ENCODE results near the gene PIK3C2G. TPM values are rescaled to one million over a fixed set of nuclear protein-coding genes. Genes with fewer than 3 reads are reported as not detected.

The PIK3C2G gene
- total RNA-seq, 1 experiment from 2014 or later, result not detected

DNA sequence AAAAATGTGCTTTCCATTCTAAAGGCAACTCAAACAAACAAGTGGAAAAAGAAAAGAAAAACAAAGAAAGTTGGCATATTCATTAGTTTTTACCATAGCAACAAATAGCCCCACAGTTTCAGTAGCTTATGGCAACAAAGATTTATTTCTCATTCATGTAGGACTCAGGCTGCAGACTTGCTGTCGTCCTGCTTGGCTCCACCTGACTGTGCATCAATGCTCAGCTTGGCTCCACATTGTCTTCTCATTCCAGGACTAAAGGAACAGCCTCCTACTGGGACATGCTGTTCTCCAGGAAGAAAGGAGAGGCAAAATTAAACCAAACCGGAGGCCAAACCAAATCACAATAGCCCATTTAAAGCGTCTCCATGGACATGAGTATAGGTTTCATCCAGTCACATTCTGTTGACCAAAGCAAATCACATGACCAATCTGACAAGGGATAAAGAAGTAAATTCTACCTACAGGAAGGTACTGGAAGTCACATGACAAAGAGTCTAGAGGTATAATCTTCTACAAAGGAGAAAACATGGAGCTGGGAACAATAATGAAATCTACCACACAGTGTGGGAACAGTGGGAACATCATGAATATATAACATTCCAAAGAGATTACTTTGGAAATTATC is 222.5 kb downstream of the PIK3C2G start:
- no peak for DNase-seq
- BruUV-seq (replicated peaks), result no TSS peak
- Histone ChIP-seq H3K9me2 (replicated peaks; ENCODE audit: low read length) (no peaks in the 10 kb centered on the region), H4K20me1 (ENCODE audit: low read length) (no peaks in the 10 kb centered on the region), H3K4me2 (ENCODE audit: low read length) (no peak overlapping the region), H3K4me3 (ENCODE audit: low read length) (no peak overlapping the region), H3K27me3 (ENCODE audit: low read length) (no peaks in the 10 kb centered on the region), H3K36me3 (ENCODE audit: low read depth, low read length) (no peaks in the 10 kb centered on the region), H3F3A (ENCODE audit: low read length, unreplicated experiment) (no peaks in the 10 kb centered on the region), H3K79me2 (ENCODE audit: low read length) (no peaks in the 10 kb centered on the region), H3K9me3 (ENCODE audit: low read length) (no peaks in the 10 kb centered on the region), H3K27ac (ENCODE audit: low read length) (no peak overlapping the region), H3K9ac (ENCODE audit: low read length) (no peak overlapping the region), H2AFZ (ENCODE audit: low read length) (no peak overlapping the region), H3K4me1 (ENCODE audit: insufficient read depth, low read length) (no peaks in the 10 kb centered on the region)
- intact Hi-C loops (cut with micrococcal nuclease), result no loop called here
- no peak for TF ChIP-seq EZH2phosphoT487 (IDR thresholded peaks at IDR 0.05; ENCODE audit: borderline replicate concordance, low read length)
- TF ChIP-seq, protein P1, sequence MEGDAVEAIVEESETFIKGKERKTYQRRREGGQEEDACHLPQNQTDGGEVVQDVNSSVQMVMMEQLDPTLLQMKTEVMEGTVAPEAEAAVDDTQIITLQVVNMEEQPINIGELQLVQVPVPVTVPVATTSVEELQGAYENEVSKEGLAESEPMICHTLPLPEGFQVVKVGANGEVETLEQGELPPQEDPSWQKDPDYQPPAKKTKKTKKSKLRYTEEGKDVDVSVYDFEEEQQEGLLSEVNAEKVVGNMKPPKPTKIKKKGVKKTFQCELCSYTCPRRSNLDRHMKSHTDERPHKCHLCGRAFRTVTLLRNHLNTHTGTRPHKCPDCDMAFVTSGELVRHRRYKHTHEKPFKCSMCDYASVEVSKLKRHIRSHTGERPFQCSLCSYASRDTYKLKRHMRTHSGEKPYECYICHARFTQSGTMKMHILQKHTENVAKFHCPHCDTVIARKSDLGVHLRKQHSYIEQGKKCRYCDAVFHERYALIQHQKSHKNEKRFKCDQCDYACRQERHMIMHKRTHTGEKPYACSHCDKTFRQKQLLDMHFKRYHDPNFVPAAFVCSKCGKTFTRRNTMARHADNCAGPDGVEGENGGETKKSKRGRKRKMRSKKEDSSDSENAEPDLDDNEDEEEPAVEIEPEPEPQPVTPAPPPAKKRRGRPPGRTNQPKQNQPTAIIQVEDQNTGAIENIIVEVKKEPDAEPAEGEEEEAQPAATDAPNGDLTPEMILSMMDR (conservative IDR thresholded peaks at IDR 0.05; ENCODE audit: low read depth, low read length), result no peak
- no peak for TF ChIP-seq EZH2 (IDR thresholded peaks at IDR 0.05; ENCODE audit: low read length, unreplicated experiment)
- no peak for ATAC-seq
- ChIA-PET CTCF (no interaction called here), POLR2A (ENCODE audit: unreplicated experiment) (no interaction called here)

DNA sequence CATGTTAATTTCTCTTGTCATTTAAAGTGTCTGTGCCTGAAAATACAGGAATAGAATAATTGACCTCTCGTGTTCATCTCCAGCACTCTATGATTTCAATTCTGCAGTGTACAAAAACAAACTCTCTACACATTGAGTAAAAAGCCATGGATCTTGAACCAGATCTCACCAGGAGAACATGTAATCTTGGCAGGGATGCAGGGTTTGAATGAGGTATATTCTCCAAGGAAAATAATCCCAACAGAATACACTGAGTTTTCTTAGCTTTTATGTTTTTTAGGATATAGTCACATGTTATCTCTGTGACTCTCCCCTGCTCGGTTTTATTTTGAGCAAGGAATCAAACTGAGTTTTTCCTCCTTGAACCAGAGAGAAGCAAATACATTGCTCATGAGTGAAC is 224.7 kb downstream of the PIK3C2G start:
- ChIA-PET CTCF (no interaction called here), POLR2A (ENCODE audit: unreplicated experiment) (no interaction called here)
- H3K79me2 ChIP-seq (ENCODE audit: low read length), result no peaks in the 10 kb centered on the region
- intact Hi-C loops (cut with micrococcal nuclease), result no loop called here
- H3K9me2 ChIP-seq (replicated peaks; ENCODE audit: low read length), result no peaks in the 10 kb centered on the region
- ATAC-seq (no peak), DNase-seq (no peak)
- H4K20me1 ChIP-seq (ENCODE audit: low read length), result no peaks in the 10 kb centered on the region
- no TSS peak for BruUV-seq (replicated peaks)
- no peaks in the 10 kb centered on the region for H3K27me3 ChIP-seq (ENCODE audit: low read length)
- H2AFZ ChIP-seq (ENCODE audit: low read length), result no peak overlapping the region
- no peak overlapping the region for H3K4me3 ChIP-seq (ENCODE audit: low read length)
- TF ChIP-seq, protein P1 (conservative IDR thresholded peaks at IDR 0.05; ENCODE audit: low read depth, low read length), result no peak
- TF ChIP-seq EZH2 (IDR thresholded peaks at IDR 0.05; ENCODE audit: low read length, unreplicated experiment), result no peak
- no peak for TF ChIP-seq EZH2phosphoT487 (IDR thresholded peaks at IDR 0.05; ENCODE audit: borderline replicate concordance, low read length)
- H3F3A ChIP-seq (ENCODE audit: low read length, unreplicated experiment), result no peaks in the 10 kb centered on the region
- H3K27ac ChIP-seq (ENCODE audit: low read length), result no peak overlapping the region
- no peak overlapping the region for H3K9ac ChIP-seq (ENCODE audit: low read length)
- H3K9me3 ChIP-seq (ENCODE audit: low read length), result no peaks in the 10 kb centered on the region
- no peaks in the 10 kb centered on the region for H3K36me3 ChIP-seq (ENCODE audit: low read depth, low read length)
- no peaks in the 10 kb centered on the region for H3K4me1 ChIP-seq (ENCODE audit: insufficient read depth, low read length)
- no peak overlapping the region for H3K4me2 ChIP-seq (ENCODE audit: low read length)

DNA sequence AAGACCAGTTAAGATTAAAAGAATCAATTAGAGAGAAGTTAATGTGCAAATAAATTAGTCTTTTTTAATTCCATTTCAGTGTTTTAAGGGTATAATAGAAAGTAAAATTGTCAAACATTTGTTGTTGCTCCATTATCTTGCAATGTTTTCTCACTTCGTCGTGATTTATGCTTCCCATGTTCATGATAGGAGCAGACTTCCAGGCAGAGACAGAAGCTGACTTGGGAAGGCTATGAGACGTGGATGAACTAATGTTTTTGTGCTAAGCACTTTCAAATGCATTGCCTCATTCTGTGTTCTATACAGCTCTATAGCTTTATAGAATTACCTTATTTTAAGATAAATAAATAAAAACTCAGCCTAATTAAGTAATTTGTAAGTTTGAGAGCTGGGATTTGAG is 226.2 kb downstream of the PIK3C2G start:
- H3F3A ChIP-seq (ENCODE audit: low read length, unreplicated experiment), result no peaks in the 10 kb centered on the region
- no peak for ATAC-seq
- no peak overlapping the region for H3K9ac ChIP-seq (ENCODE audit: low read length)
- no peak for DNase-seq
- no peaks in the 10 kb centered on the region for H4K20me1 ChIP-seq (ENCODE audit: low read length)
- intact Hi-C loops (cut with micrococcal nuclease), result no loop called here
- H3K27me3 ChIP-seq (ENCODE audit: low read length), result no peaks in the 10 kb centered on the region
- no peaks in the 10 kb centered on the region for H3K9me2 ChIP-seq (replicated peaks; ENCODE audit: low read length)
- ChIA-PET POLR2A (ENCODE audit: unreplicated experiment) (no interaction called here), CTCF (no interaction called here)
- TF ChIP-seq, protein P1 (conservative IDR thresholded peaks at IDR 0.05; ENCODE audit: low read depth, low read length), result no peak
- TF ChIP-seq EZH2 (IDR thresholded peaks at IDR 0.05; ENCODE audit: low read length, unreplicated experiment) (no peak), EZH2phosphoT487 (IDR thresholded peaks at IDR 0.05; ENCODE audit: borderline replicate concordance, low read length) (no peak)
- BruUV-seq (replicated peaks), result no TSS peak
- H3K4me2 ChIP-seq (ENCODE audit: low read length), result no peak overlapping the region
- no peak overlapping the region for H2AFZ ChIP-seq (ENCODE audit: low read length)
- H3K9me3 ChIP-seq (ENCODE audit: low read length), result no peaks in the 10 kb centered on the region
- H3K36me3 ChIP-seq (ENCODE audit: low read depth, low read length), result no peaks in the 10 kb centered on the region
- H3K4me3 ChIP-seq (ENCODE audit: low read length), result no peak overlapping the region
- H3K79me2 ChIP-seq (ENCODE audit: low read length), result no peaks in the 10 kb centered on the region
- no peaks in the 10 kb centered on the region for H3K4me1 ChIP-seq (ENCODE audit: insufficient read depth, low read length)
- H3K27ac ChIP-seq (ENCODE audit: low read length), result no peak overlapping the region

Measured in PC-3 (cell line).